Activated CD4-positive, alpha-beta T cell treated with anti-CD3 and anti-CD28 coated beads, Interleukin-2, amount 50 U/mL, for 16 hours (primary cell): Measurements from ENCODE around the gene CD72.
"Not testable (repeated sequence)": the region's sequence is repeated elsewhere in the genome, so short reads cannot be mapped to it uniquely, and the experiment has no call there.

Source experiments
- DNase-seq: peaks from one replicate; pipeline ENCODE4 v3.0.0-alpha.2; 2020

The CD72 gene

GRCh38 chr9:35583521-35583920, 34.7 kb downstream of the CD72 start:
- DNase-seq = not testable (repeated sequence)

GRCh38 chr9:35579659-35580227, 38.5 kb downstream of the CD72 start:
- DNase-seq = not testable (repeated sequence)

- DNase-seq = peak; percentile 64
Observed at GRCh38 chr9:35579130-35579529, 39.1 kb downstream of the CD72 start.

- no peak for DNase-seq
Observed at GRCh38 chr9:35577486-35577885, 40.7 kb downstream of the CD72 start.

GRCh38 chr9:35575478-35575877, 42.7 kb downstream of the CD72 start:
- no peak for DNase-seq

- no peak for DNase-seq
Observed at GRCh38 chr9:35574578-35575122, 43.6 kb downstream of the CD72 start.

- peak; percentile 81 for DNase-seq
Observed at GRCh38 chr9:35570709-35571504, 47.3 kb downstream of the CD72 start.

GRCh38 chr9:35569206-35569605, 49.0 kb downstream of the CD72 start:
- no peak for DNase-seq

- no peak for DNase-seq
Observed at GRCh38 chr9:35568196-35568595, 50.0 kb downstream of the CD72 start.

- DNase-seq = no peak
Observed at GRCh38 chr9:35566417-35566816, 51.8 kb downstream of the CD72 start.

- no peak for DNase-seq
Observed at GRCh38 chr9:35564658-35565061, 53.6 kb downstream of the CD72 start.

- no peak for DNase-seq
Observed at GRCh38 chr9:35563791-35564197, 54.4 kb downstream of the CD72 start.

GRCh38 chr9:35562895-35563780, 55.1 kb downstream of the CD72 start:
- DNase-seq = no peak

- no peak for DNase-seq
Observed at GRCh38 chr9:35561468-35562261, 56.5 kb downstream of the CD72 start.

- DNase-seq = no peak
Observed at GRCh38 chr9:35560625-35561337, 57.4 kb downstream of the CD72 start.
